ELF-1 (cell line): ENCODE data around the gene USP7.

Source experiments
- DNase-seq: peaks from one replicate; pipeline ENCODE4 v3.0.0-alpha.2; 2016; ENCODE audit warnings: low read depth, low spot score

The USP7 gene

GRCh38 chr16:8901320-8901861 is 62.3 kb downstream of the USP7 start:
- no peak for DNase-seq

GRCh38 chr16:8900343-8900742 is 63.4 kb downstream of the USP7 start:
- DNase-seq: no peak

- no peak for DNase-seq
Observed at GRCh38 chr16:8899709-8900317, 63.9 kb downstream of the USP7 start.

GRCh38 chr16:8898660-8899318 is 64.9 kb downstream of the USP7 start:
- no peak for DNase-seq

GRCh38 chr16:8894736-8895334 is 68.9 kb downstream of the USP7 start:
- no peak for DNase-seq

- DNase-seq: no peak
Observed at GRCh38 chr16:8893976-8894690, 69.6 kb downstream of the USP7 start.

- DNase-seq: no peak
Observed at GRCh38 chr16:8893426-8893825, 70.3 kb downstream of the USP7 start.

- no peak for DNase-seq
Observed at GRCh38 chr16:8892101-8892575, 71.6 kb downstream of the USP7 start.

- DNase-seq: no peak
Observed at GRCh38 chr16:8890549-8890921, 73.2 kb downstream of the USP7 start.

GRCh38 chr16:8889893-8890548 is 73.7 kb downstream of the USP7 start:
- DNase-seq: no peak

GRCh38 chr16:8888951-8889892 is 74.5 kb downstream of the USP7 start:
- DNase-seq: no peak

GRCh38 chr16:8887952-8888560 is 75.7 kb downstream of the USP7 start:
- DNase-seq: no peak

GRCh38 chr16:8887431-8887765 is 76.3 kb downstream of the USP7 start:
- no peak for DNase-seq

- DNase-seq: no peak
Observed at GRCh38 chr16:8886593-8887430, 76.9 kb downstream of the USP7 start.

- no peak for DNase-seq
Observed at GRCh38 chr16:8885674-8886592, 77.8 kb downstream of the USP7 start.

- DNase-seq: no peak
Observed at GRCh38 chr16:8882725-8883377, 80.9 kb downstream of the USP7 start.

GRCh38 chr16:8882041-8882617 is 81.6 kb downstream of the USP7 start, which contains the start of gene LITAFD:
Gene LITAFD (plus strand): TSS chr16:8882351. CDS start chr16:8884356, 2,005 bp downstream.
- no peak for DNase-seq
